ENCODE results near the gene NFATC2.

DNA sequence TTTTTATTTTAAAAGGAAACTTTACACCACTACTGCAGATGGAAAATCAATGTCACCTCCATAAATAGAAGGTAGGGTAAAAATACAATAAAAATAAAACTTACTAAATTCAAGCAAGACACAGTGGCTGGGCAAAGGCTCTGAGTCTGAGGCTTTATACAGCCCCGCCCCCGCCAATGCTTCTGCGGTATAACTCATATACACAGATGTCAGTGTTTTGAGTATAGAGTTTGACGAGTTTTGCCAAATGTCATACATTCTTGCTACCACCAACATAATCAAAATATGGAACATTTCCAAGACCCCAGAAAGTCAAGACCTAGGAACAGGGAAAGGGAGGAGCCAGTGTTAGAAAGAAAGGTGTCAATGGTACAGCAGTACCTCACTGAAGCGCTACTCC lies 12.8 kb downstream of the NFATC2 start:
- TF ChIP-seq POLR2A (IDR thresholded peaks at IDR 0.05) (no peak), POLR2AphosphoS5 (IDR thresholded peaks at IDR 0.05) (no peak)

Measured in breast epithelium (tissue), 3 donors.